Measurements from ENCODE around the gene B3GNT5. TPM values are rescaled to one million over a fixed set of nuclear protein-coding genes. Genes with fewer than 3 reads are reported as not detected.

The B3GNT5 gene
- total RNA-seq, 1 donor from 2014 or later: 0.70 TPM

GRCh38 chr3:183288117-183288516 is 35.1 kb downstream of the B3GNT5 start:
- ATAC-seq: no peak

GRCh38 chr3:183290216-183290615 is 37.2 kb downstream of the B3GNT5 start:
- ATAC-seq (no peak), DNase-seq (ENCODE audit: low spot score) (no peak)

More at GRCh38 chr3:183288117-183288516, 35.1 kb downstream of the B3GNT5 start:
- DNase-seq (ENCODE audit: low spot score): no peak

- DNase-seq (ENCODE audit: low spot score) (no peak), ATAC-seq (peak; percentile 59)
Measured at GRCh38 chr3:183291497-183292031, 38.5 kb downstream of the B3GNT5 start.

GRCh38 chr3:183293966-183294365 is 40.9 kb downstream of the B3GNT5 start:
- ATAC-seq: no peak
- no peak for DNase-seq (ENCODE audit: low spot score)

GRCh38 chr3:183295211-183295610 is 42.2 kb downstream of the B3GNT5 start:
- ATAC-seq: peak; percentile 90
- peak; percentile 80 for DNase-seq (ENCODE audit: low spot score)

GRCh38 chr3:183296944-183297343 is 43.9 kb downstream of the B3GNT5 start:
- DNase-seq (ENCODE audit: low spot score): no peak
- ATAC-seq: no peak

GRCh38 chr3:183298701-183299153 is 45.7 kb downstream of the B3GNT5 start:
- ATAC-seq (no peak), DNase-seq (ENCODE audit: low spot score) (no peak)

- DNase-seq (ENCODE audit: low spot score) (no peak), ATAC-seq (no peak)
Measured at GRCh38 chr3:183299976-183300375, 46.9 kb downstream of the B3GNT5 start.

GRCh38 chr3:183300996-183301562 is 48.0 kb downstream of the B3GNT5 start:
- DNase-seq (ENCODE audit: low spot score) (no peak), ATAC-seq (no peak)

GRCh38 chr3:183301937-183302580 is 49.0 kb downstream of the B3GNT5 start:
- DNase-seq (ENCODE audit: low spot score) (no peak), ATAC-seq (no peak)

GRCh38 chr3:183303690-183304089 is 50.6 kb downstream of the B3GNT5 start:
- ATAC-seq (no peak), DNase-seq (ENCODE audit: low spot score) (no peak)

GRCh38 chr3:183306798-183307671 is 54.0 kb downstream of the B3GNT5 start:
- DNase-seq (ENCODE audit: low spot score): peak; percentile 55
- ATAC-seq: peak; percentile 67

- DNase-seq (ENCODE audit: low spot score): no peak
- ATAC-seq: peak; percentile 13
Measured at GRCh38 chr3:183307749-183308148, 54.7 kb downstream of the B3GNT5 start.

GRCh38 chr3:183308751-183309150 is 55.7 kb downstream of the B3GNT5 start:
- ATAC-seq: no peak
- no peak for DNase-seq (ENCODE audit: low spot score)

- peak; percentile 95 for ATAC-seq
- peak; percentile 79 for DNase-seq (ENCODE audit: low spot score)
Measured at GRCh38 chr3:183309276-183309675, 56.2 kb downstream of the B3GNT5 start.

- ATAC-seq (no peak), DNase-seq (ENCODE audit: low spot score) (no peak)
Measured at GRCh38 chr3:183310936-183311335, 57.9 kb downstream of the B3GNT5 start.

- DNase-seq (ENCODE audit: low spot score) (no peak), ATAC-seq (no peak)
Measured at GRCh38 chr3:183312433-183312832, 59.4 kb downstream of the B3GNT5 start.

- no peak for ATAC-seq
- DNase-seq (ENCODE audit: low spot score): no peak
Measured at GRCh38 chr3:183313351-183313750, 60.3 kb downstream of the B3GNT5 start.

- no peak for DNase-seq (ENCODE audit: low spot score)
- no peak for ATAC-seq
Measured at GRCh38 chr3:183313764-183314163, 60.7 kb downstream of the B3GNT5 start.

GRCh38 chr3:183315739-183316138 is 62.7 kb downstream of the B3GNT5 start:
- ATAC-seq (no peak), DNase-seq (ENCODE audit: low spot score) (no peak)

- DNase-seq (ENCODE audit: low spot score): no peak
- no peak for ATAC-seq
Measured at GRCh38 chr3:183317271-183317670, 64.2 kb downstream of the B3GNT5 start.
